PC-9 (cell line): ENCODE data around the gene TMEM141.

Experiments used
- CTCF ChIP-seq: fragments of 200-600 bp; sonication (generic); conservative IDR thresholded peaks from 2 replicates; pipeline ENCODE4 v1.6.1; 2017; ENCODE audit warnings: mixed run types, antibody characterized with exemption, mild to moderate bottlenecking, moderate library complexity
- EZH2 ChIP-seq: fragments of 200-600 bp; sonication (generic); IDR thresholded peaks from 2 replicates; pipeline ENCODE4 v1.8.0; 2017; ENCODE audit warnings: antibody characterized with exemption, low read depth

DNA sequence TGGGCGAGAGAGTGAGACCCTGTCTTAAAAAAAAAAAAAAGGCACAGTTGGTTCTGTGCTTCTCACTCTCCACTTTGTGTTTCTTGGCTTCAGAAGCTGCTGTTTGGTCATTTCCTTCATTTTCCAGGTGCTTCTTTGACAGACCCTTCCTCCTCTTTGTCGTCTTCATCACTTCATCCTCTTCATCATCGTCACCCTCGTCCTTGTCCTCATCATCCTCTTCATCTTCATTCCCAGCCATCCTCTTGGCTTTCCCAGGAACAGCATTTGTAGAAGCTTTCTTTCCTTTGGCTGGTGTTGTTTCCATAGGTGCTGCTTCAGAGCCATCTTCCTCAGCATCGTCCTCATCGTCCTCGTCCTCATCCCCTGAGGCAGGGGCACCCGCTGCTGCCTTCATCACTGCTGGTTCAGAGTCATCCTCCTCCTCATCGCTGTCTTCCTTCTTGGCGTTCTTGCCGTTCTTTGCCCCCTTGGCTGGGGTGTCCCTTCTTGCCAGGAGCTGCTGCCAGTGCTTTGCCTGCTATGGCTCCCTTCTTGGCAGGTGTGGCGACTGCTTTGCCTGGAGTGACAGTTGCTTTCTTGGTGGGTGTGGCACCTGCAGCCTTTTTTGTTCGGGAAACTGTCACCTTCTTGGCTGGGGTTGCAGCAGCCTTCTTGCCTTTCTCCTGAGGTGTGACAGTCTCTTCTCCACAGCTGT is 23.7 kb downstream of the TMEM141 start:
- TF ChIP-seq EZH2 (no peak), CTCF (no peak)
